OCI-LY3 (cell line): ENCODE results near the gene COG5.

ENCODE experiments used
- H2AFZ ChIP-seq: fragments of 200-600, 300-600 bp; shearing (Covaris generic); 2 replicates; pipeline ENCODE4 v1.6.0; 2014; ENCODE audit warnings: antibody characterized with exemption, low read depth, low read length
- H3K27ac ChIP-seq: fragments of 200-600, 300-600 bp; sonication (generic); 2 replicates; pipeline ENCODE4 v1.5.1; 2014; ENCODE audit warnings: mild to moderate bottlenecking, low read length, moderate library complexity, mixed read lengths
- H3K27me3 ChIP-seq: fragments of 200-600, 300-600 bp; sonication (generic); 2 replicates; pipeline ENCODE4 v1.6.1; 2014; ENCODE audit warnings: low read depth, low read length, mixed read lengths
- H3K36me3 ChIP-seq: fragments of 200-600, 300-600 bp; sonication (generic); replicated peaks from 2 replicates; pipeline ENCODE3; 2014; ENCODE audit warnings: low read depth, low read length, mixed read lengths
- H3K4me1 ChIP-seq: fragments of 300-600, 200-600 bp; sonication (generic); 2 replicates; pipeline ENCODE4 v1.6.1; 2014; ENCODE audit warnings: low read length, mixed read lengths
- H3K4me2 ChIP-seq: fragments of 200-600, 300-600 bp; sonication (generic); 2 replicates; pipeline ENCODE4 v1.6.1; 2014; ENCODE audit warnings: low read length, mixed read lengths
- H3K4me3 ChIP-seq: fragments of 300-600, 200-600 bp; sonication (generic); 2 replicates; pipeline ENCODE4 v1.5.1; 2014; ENCODE audit warnings: antibody characterized with exemption, mild to moderate bottlenecking, low read length, moderate library complexity
- H3K79me2 ChIP-seq: fragments of 300-600, 200-600 bp; shearing (Covaris generic); 2 replicates; pipeline ENCODE4 v1.6.1; 2014; ENCODE audit warnings: mild to moderate bottlenecking, low read length, mixed read lengths
- H3K9ac ChIP-seq: fragments of 300-600, 200-600 bp; shearing (Covaris generic); 2 replicates; pipeline ENCODE4 v1.6.0; 2014; ENCODE audit warnings: mild to moderate bottlenecking, low read length, moderate library complexity
- H3K9me3 ChIP-seq: fragments of 200-600, 300-600 bp; shearing (Covaris generic); 2 replicates; pipeline ENCODE4 v1.6.1; 2014; ENCODE audit warnings: low read length, mixed read lengths; ENCODE audit not compliant: insufficient read depth
- H4K20me1 ChIP-seq: fragments of 200-600, 300-600 bp; sonication (generic); 2 replicates; pipeline ENCODE4 v1.6.1; 2016; ENCODE audit warnings: low read length, mixed read lengths; ENCODE audit not compliant: insufficient read depth
- EZH2phosphoT487 ChIP-seq: fragments of 200-600 bp; shearing (Covaris generic); IDR thresholded peaks from 2 replicates; pipeline ENCODE4 v1.6.1; 2018; ENCODE audit warnings: antibody characterized with exemption, mixed run types, low read depth
- TF ChIP-seq, protein P1 (sequence below): fragments of 200-600, 300-600 bp; sonication (generic); IDR thresholded peaks from 2 replicates; pipeline ENCODE4 v1.5.1; 2014; ENCODE audit warnings: antibody characterized with exemption, low read length, low read depth

The COG5 gene

DNA sequence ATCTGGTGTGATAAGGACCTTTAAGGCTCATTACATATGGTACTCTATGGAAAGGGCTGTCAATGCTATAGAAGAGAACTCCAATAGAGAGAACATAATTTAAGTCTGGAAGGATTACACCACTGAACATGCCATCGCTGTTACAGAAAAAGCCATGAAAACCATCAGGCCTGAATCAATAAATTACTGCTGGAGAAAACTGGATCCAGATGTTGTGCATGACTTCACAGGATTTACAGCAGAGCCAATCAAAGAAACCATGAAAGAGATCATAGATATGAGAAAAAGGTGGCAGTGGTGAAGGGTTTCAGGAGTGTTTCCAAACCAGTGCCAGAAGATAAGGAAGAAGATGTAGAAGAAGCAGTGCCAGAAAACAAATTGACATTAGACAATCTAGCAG, 112.8 kb downstream of the COG5 start:
- H3K27ac ChIP-seq: no peak overlapping the region
- no peak overlapping the region for H2AFZ ChIP-seq
- H3K4me3 ChIP-seq: no peak overlapping the region
- H3K36me3 ChIP-seq: no peaks in the 10 kb centered on the region
- no peak overlapping the region for H3K4me2 ChIP-seq
- H3K9me3 ChIP-seq: no peaks in the 10 kb centered on the region
- TF ChIP-seq EZH2phosphoT487: no peak
- TF ChIP-seq, protein P1, sequence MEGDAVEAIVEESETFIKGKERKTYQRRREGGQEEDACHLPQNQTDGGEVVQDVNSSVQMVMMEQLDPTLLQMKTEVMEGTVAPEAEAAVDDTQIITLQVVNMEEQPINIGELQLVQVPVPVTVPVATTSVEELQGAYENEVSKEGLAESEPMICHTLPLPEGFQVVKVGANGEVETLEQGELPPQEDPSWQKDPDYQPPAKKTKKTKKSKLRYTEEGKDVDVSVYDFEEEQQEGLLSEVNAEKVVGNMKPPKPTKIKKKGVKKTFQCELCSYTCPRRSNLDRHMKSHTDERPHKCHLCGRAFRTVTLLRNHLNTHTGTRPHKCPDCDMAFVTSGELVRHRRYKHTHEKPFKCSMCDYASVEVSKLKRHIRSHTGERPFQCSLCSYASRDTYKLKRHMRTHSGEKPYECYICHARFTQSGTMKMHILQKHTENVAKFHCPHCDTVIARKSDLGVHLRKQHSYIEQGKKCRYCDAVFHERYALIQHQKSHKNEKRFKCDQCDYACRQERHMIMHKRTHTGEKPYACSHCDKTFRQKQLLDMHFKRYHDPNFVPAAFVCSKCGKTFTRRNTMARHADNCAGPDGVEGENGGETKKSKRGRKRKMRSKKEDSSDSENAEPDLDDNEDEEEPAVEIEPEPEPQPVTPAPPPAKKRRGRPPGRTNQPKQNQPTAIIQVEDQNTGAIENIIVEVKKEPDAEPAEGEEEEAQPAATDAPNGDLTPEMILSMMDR: no peak
- H3K4me1 ChIP-seq: no peaks in the 10 kb centered on the region
- no peaks in the 10 kb centered on the region for H3K27me3 ChIP-seq
- H4K20me1 ChIP-seq: no peaks in the 10 kb centered on the region
- no peak overlapping the region for H3K9ac ChIP-seq
- H3K79me2 ChIP-seq: no peaks in the 10 kb centered on the region

DNA sequence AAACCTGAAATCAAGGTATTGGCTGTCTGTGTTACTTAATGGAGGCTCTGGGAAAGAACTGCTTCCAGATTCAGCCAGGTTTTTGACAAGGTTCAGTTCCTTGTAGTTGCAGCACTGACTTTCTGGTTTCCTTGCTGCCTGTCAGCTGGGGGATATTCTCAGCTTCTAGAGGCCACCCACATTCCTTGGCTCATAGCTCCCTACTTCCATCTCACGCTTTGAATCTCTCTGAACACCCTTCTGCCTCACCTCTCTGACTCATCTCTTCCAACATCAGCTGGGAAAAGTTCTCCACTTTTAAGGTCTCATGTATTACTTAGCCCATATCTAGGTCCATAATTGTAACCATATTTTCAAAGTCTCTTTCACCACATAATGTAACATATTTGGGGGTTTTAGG, 116.7 kb downstream of the COG5 start:
- TF ChIP-seq EZH2phosphoT487: no peak
- TF ChIP-seq, protein P1: no peak
- no peak overlapping the region for H3K4me2 ChIP-seq
- no peaks in the 10 kb centered on the region for H3K36me3 ChIP-seq
- no peaks in the 10 kb centered on the region for H4K20me1 ChIP-seq
- no peak overlapping the region for H3K4me3 ChIP-seq
- H3K9me3 ChIP-seq: no peaks in the 10 kb centered on the region
- no peak overlapping the region for H3K27ac ChIP-seq
- no peak overlapping the region for H2AFZ ChIP-seq
- H3K4me1 ChIP-seq: no peaks in the 10 kb centered on the region
- H3K9ac ChIP-seq: no peak overlapping the region
- H3K27me3 ChIP-seq: no peaks in the 10 kb centered on the region
- no peaks in the 10 kb centered on the region for H3K79me2 ChIP-seq

GRCh38 chr7:107446531-107446930, 117.2 kb downstream of the COG5 start:
- Histone ChIP-seq H3K79me2 (no peaks in the 10 kb centered on the region), H4K20me1 (no peaks in the 10 kb centered on the region), H3K27ac (no peak overlapping the region), H3K9ac (no peak overlapping the region), H3K4me2 (no peak overlapping the region), H2AFZ (no peak overlapping the region), H3K27me3 (no peaks in the 10 kb centered on the region), H3K4me3 (no peak overlapping the region), H3K36me3 (no peaks in the 10 kb centered on the region), H3K9me3 (no peaks in the 10 kb centered on the region), H3K4me1 (no peaks in the 10 kb centered on the region)
- TF ChIP-seq, protein P1: no peak
- TF ChIP-seq EZH2phosphoT487: no peak

- H3K4me3 ChIP-seq: no peak overlapping the region
- no peak overlapping the region for H3K9ac ChIP-seq
- TF ChIP-seq, protein P1: no peak
- TF ChIP-seq EZH2phosphoT487: no peak
- no peaks in the 10 kb centered on the region for H3K79me2 ChIP-seq
- no peak overlapping the region for H3K27ac ChIP-seq
- H3K4me2 ChIP-seq: no peak overlapping the region
- no peaks in the 10 kb centered on the region for H3K4me1 ChIP-seq
- no peak overlapping the region for H2AFZ ChIP-seq
- no peaks in the 10 kb centered on the region for H3K9me3 ChIP-seq
- H3K36me3 ChIP-seq: no peaks in the 10 kb centered on the region
- no peaks in the 10 kb centered on the region for H3K27me3 ChIP-seq
- no peaks in the 10 kb centered on the region for H4K20me1 ChIP-seq
Measured at GRCh38 chr7:107442678-107443077, 121.0 kb downstream of the COG5 start.
